ENCODE results near the gene ZNF70. TPM values are rescaled to one million over a fixed set of nuclear protein-coding genes. Genes with fewer than 3 reads are reported as not detected.

The ZNF70 gene
- total and polyA plus RNA-seq, 9 of the 15 experiments (the other 6 are each of a cell fraction or from before 2014, with no cell fraction given), result 0.14 to 3.3 (median 1.4) TPM

GRCh38 chr22:23786752-23787599, 36.1 kb upstream of the ZNF70 start, which contains the start of gene SMARCB1 (continued):
- TF ChIP-seq ZNF655 (CRISPR knock-in tag; IDR thresholded peaks at IDR 0.05), result no peak
- peak; percentile 19; the same call in 1 of the 2 replicates for TF ChIP-seq MYC (IDR thresholded peaks at IDR 0.05; ENCODE audit: low read depth, low read length)
- no peak for TF ChIP-seq MYC (CRISPR knock-in tag; IDR thresholded peaks at IDR 0.05; ENCODE audit: borderline replicate concordance, low read depth)
- TF ChIP-seq SMARCC2 (IDR thresholded peaks at IDR 0.05; ENCODE audit: low read depth), result peak; percentile 74
- TF ChIP-seq E2F6 (IDR thresholded peaks at IDR 0.05; ENCODE audit: borderline replicate concordance in 1 of 2, extremely low read depth in 1 of 2, insufficient read depth in 1 of 2, insufficient read length in 1 of 2, low read depth in 1 of 2, low read length in 1 of 2, poor library complexity in 1 of 2, severe bottlenecking in 1 of 2), result peak in 1 of 2 experiments; percentile 21
- no peak for TF ChIP-seq ZBTB17 (CRISPR knock-in tag; IDR thresholded peaks at IDR 0.05)
- peak; percentile 55; the same call in 1 of the 2 replicates for TF ChIP-seq ZKSCAN8 (CRISPR knock-in tag; IDR thresholded peaks at IDR 0.05)
- peak; percentile 72 for TF ChIP-seq MEIS2 (IDR thresholded peaks at IDR 0.05; ENCODE audit: partially characterized antibody)
- TF ChIP-seq PHF21A (IDR thresholded peaks at IDR 0.05; ENCODE audit: borderline replicate concordance, low read depth), result no peak
- TF ChIP-seq PTTG1 (tag; IDR thresholded peaks at IDR 0.05; ENCODE audit: low read depth), result no peak
- no peak for TF ChIP-seq E2F4 (CRISPR knock-in tag; IDR thresholded peaks at IDR 0.05; ENCODE audit: low read depth)
- TF ChIP-seq SUPT5H (IDR thresholded peaks at IDR 0.05), result peak; percentile 85
- peak in 1 of 2 experiments; percentile 78; a peak in 2 of 4 replicates for TF ChIP-seq TEAD1 (CRISPR knock-in tag; IDR thresholded peaks at IDR 0.05)
- TF ChIP-seq SRSF9 (IDR thresholded peaks at IDR 0.05; ENCODE audit: borderline replicate concordance, low read depth, low read length), result no peak
- no peak for TF ChIP-seq DACH1 (IDR thresholded peaks at IDR 0.05; ENCODE audit: partially characterized antibody)
- no peak for TF ChIP-seq ZBTB8A (IDR thresholded peaks at IDR 0.05; ENCODE audit: partially characterized antibody)
- TF ChIP-seq ATF7 (IDR thresholded peaks at IDR 0.05), result peak; percentile 95
- peak; percentile 64 for TF ChIP-seq CXXC5 (CRISPR knock-in tag; IDR thresholded peaks at IDR 0.05)
- TF ChIP-seq ZNF79 (CRISPR knock-in tag; IDR thresholded peaks at IDR 0.05; ENCODE audit: low read depth), result no peak
- no peak for TF ChIP-seq HNRNPLL (IDR thresholded peaks at IDR 0.05; ENCODE audit: low read depth, low read length, poor library complexity, severe bottlenecking)
- peak; percentile 43; the same call in 1 of the 2 replicates for TF ChIP-seq MBD2 (IDR thresholded peaks at IDR 0.05; ENCODE audit: borderline replicate concordance, low read depth)
- TF ChIP-seq TBP (optimal IDR thresholded peaks at IDR 0.05; ENCODE audit: low read depth, low read length), result peak; percentile 78
- TF ChIP-seq CREBBP (IDR thresholded peaks at IDR 0.05; ENCODE audit: low read depth, low read length), result no peak
- peak; percentile 52; the same call in 1 of the 2 replicates for TF ChIP-seq KLF13 (tag; IDR thresholded peaks at IDR 0.05; ENCODE audit: borderline replicate concordance, low read depth)
- no peak for TF ChIP-seq MTA1 (IDR thresholded peaks at IDR 0.05; ENCODE audit: borderline replicate concordance)
- TF ChIP-seq KLF1 (tag; IDR thresholded peaks at IDR 0.05), result no peak

Measured in K562 (cell line).